H1 (cell line): ENCODE results near the gene DMAC1. TPM values are rescaled to one million over a fixed set of nuclear protein-coding genes. Genes with fewer than 3 reads are reported as not detected.

Source experiments
- CTCF ChIA-PET: fragments of 300-600 bp; sonication (Branson Sonifier 250); formaldehyde crosslinking; loops from one replicate; lab custom pipeline; 2021; ENCODE audit not compliant: partially characterized antibody; lab: Charles Lee
- POLR2A ChIA-PET: fragments of 300-600 bp; sonication (Branson Sonifier 250); formaldehyde crosslinking; loops from one replicate; lab custom pipeline; 2021; ENCODE audit warnings: inconsistent platforms; ENCODE audit not compliant: partially characterized antibody; lab: Charles Lee
- DNase-seq, 2 experiments: peaks; one replicate each; pipeline versions ENCODE4 v3.0.0 to v3.0.0-alpha.2; 2010 to 2022; ENCODE audit warnings: low spot score in 2 of 2, low read depth in 1 of 2, mixed read lengths in 1 of 2
- FAIRE-seq: peaks from 2 replicates; lab custom pipeline; 2011; peaks lifted over from hg19 to GRCh38; lab: Jason Lieb, UNC
- H2AFZ ChIP-seq: 2 replicates; pipeline ENCODE4 v1.8.1; 2012; ENCODE audit warnings: low read length, inconsistent platforms
- H2AK5ac ChIP-seq: 2 replicates; pipeline ENCODE4 v1.6.1; 2013; ENCODE audit warnings: low read depth, low read length
- H2BK120ac ChIP-seq: replicated peaks from 2 replicates; pipeline ENCODE3; 2013; ENCODE audit warnings: low read depth, low read length, inconsistent platforms
- H2BK12ac ChIP-seq: 2 replicates; pipeline ENCODE4 v1.6.1; 2013; ENCODE audit warnings: low read depth, low read length
- H2BK15ac ChIP-seq: 2 replicates; pipeline ENCODE4 v1.6.1; 2013; ENCODE audit warnings: low read length
- H2BK20ac ChIP-seq: 2 replicates; pipeline ENCODE4 v1.6.1; 2013; ENCODE audit warnings: low read length
- H2BK5ac ChIP-seq: 2 replicates; pipeline ENCODE4 v1.6.1; 2013; ENCODE audit warnings: low read depth, low read length
- H3K14ac ChIP-seq: 2 replicates; pipeline ENCODE4 v1.6.1; 2013; ENCODE audit warnings: inconsistent platforms; ENCODE audit not compliant: insufficient read length
- H3K18ac ChIP-seq: 2 replicates; pipeline ENCODE4 v1.6.1; 2013; ENCODE audit warnings: low read length; ENCODE audit errors: extremely low read depth
- H3K23ac ChIP-seq: 2 replicates; pipeline ENCODE4 v1.6.1; 2013; ENCODE audit warnings: inconsistent platforms; ENCODE audit not compliant: insufficient read length
- H3K23me2 ChIP-seq: 2 replicates; pipeline ENCODE4 v1.6.1; 2013; ENCODE audit warnings: low read depth, low read length
- H3K27ac ChIP-seq: 2 replicates; pipeline ENCODE4 v1.6.1; 2011; ENCODE audit warnings: low read depth, low read length, inconsistent platforms
- H3K27me3 ChIP-seq, 4 experiments: replicated peaks in 1 of 4; 1 replicate in 1 of 4; 2 replicates in 3 of 4; pipeline versions ENCODE4 v1.6.1 to v1.8.1; 2011 to 2013; ENCODE audit warnings: low read length in 3 of 4, mild to moderate bottlenecking in 3 of 4, inconsistent platforms in 2 of 4, mixed read lengths in 2 of 4, moderate library complexity in 1 of 4; ENCODE audit not compliant: control insufficient read depth in 3 of 4, insufficient read depth in 3 of 4; ENCODE audit errors: extremely low read depth in 1 of 4
- H3K36me3 ChIP-seq, 4 experiments: 2 replicates each; pipeline versions ENCODE4 v1.6.1 to v1.8.1; 2011 to 2013; ENCODE audit warnings: mild to moderate bottlenecking in 4 of 4, low read length in 3 of 4, moderate library complexity in 2 of 4, control low read depth in 1 of 4, inconsistent platforms in 1 of 4; ENCODE audit not compliant: insufficient read depth in 4 of 4, control insufficient read depth in 2 of 4
- H3K4ac ChIP-seq: replicated peaks from 2 replicates; pipeline ENCODE3; 2013; ENCODE audit warnings: low read length, low read depth, mixed read lengths, inconsistent platforms; ENCODE audit not compliant: insufficient read length
- H3K4me1 ChIP-seq, 4 experiments: replicated peaks in 1 of 4; 1 replicate in 1 of 4; 2 replicates in 3 of 4; pipeline versions ENCODE4 v1.6.1 to v1.8.1; 2011 to 2013; ENCODE audit warnings: low read length in 3 of 4, inconsistent platforms in 2 of 4, mixed read lengths in 1 of 4; ENCODE audit not compliant: insufficient read depth in 4 of 4, control insufficient read depth in 3 of 4
- H3K4me2 ChIP-seq, 2 experiments: 2 replicates each; pipeline versions ENCODE4 v1.6.1 to v1.8.1; 2011 to 2013; ENCODE audit warnings: low read depth in 2 of 2, low read length in 2 of 2, control low read depth in 1 of 2, inconsistent platforms in 1 of 2, mild to moderate bottlenecking in 1 of 2; ENCODE audit not compliant: insufficient read depth in 1 of 2
- H3K4me3 ChIP-seq, 4 experiments: fragments of 200-600, 300-600 bp in 1 of 4; sonication (generic), shearing (Covaris generic), sonication (Bioruptor Twin) in 1 of 4; 2 replicates each; pipeline versions ENCODE4 v1.5.1 to v1.8.1; 2011 to 2016; ENCODE audit warnings: low read length in 4 of 4, low read depth in 3 of 4, control low read depth in 2 of 4, inconsistent platforms in 2 of 4, mild to moderate bottlenecking in 2 of 4, mixed read lengths in 1 of 4, moderate library complexity in 1 of 4; ENCODE audit not compliant: insufficient read depth in 2 of 4; ENCODE audit errors: extremely low read depth in 1 of 4
- H3K56ac ChIP-seq: replicated peaks from 2 replicates; pipeline ENCODE3; 2013; ENCODE audit warnings: low read depth, mild to moderate bottlenecking, mixed read lengths, low read length, inconsistent platforms; ENCODE audit not compliant: insufficient read length
- H3K79me1 ChIP-seq: 2 replicates; pipeline ENCODE4 v1.6.1; 2013; ENCODE audit warnings: low read depth, low read length, control low read depth
- H3K79me2 ChIP-seq, 2 experiments: 2 replicates each; pipeline versions ENCODE4 v1.6.1 to v1.8.1; 2012 to 2013; ENCODE audit warnings: low read length in 2 of 2, mild to moderate bottlenecking in 2 of 2, inconsistent platforms in 1 of 2; ENCODE audit not compliant: insufficient read depth in 2 of 2, control insufficient read depth in 1 of 2
- H3K9ac ChIP-seq, 4 experiments: replicated peaks in 1 of 4; 1 replicate in 1 of 4; 2 replicates in 3 of 4; pipeline versions ENCODE4 v1.6.1 to v1.8.1; 2011 to 2013; ENCODE audit warnings: low read depth in 3 of 4, low read length in 3 of 4, control low read depth in 2 of 4, mild to moderate bottlenecking in 2 of 4, moderate library complexity in 2 of 4, inconsistent platforms in 1 of 4; ENCODE audit errors: extremely low read depth in 1 of 4
- H3K9me3 ChIP-seq, 2 experiments: 2 replicates each; pipeline versions ENCODE4 v1.6.1 to v1.8.1; 2012 to 2013; ENCODE audit warnings: mild to moderate bottlenecking in 2 of 2, moderate library complexity in 2 of 2, control low read depth in 1 of 2, inconsistent platforms in 1 of 2, low read depth in 1 of 2, low read length in 1 of 2, mixed read lengths in 1 of 2; ENCODE audit not compliant: insufficient read depth in 2 of 2
- H4K20me1 ChIP-seq, 2 experiments: replicated peaks in 1 of 2; 2 replicates each; pipeline versions ENCODE3 to v1.8.1; 2011 to 2013; ENCODE audit warnings: inconsistent platforms in 2 of 2, low read length in 2 of 2, mild to moderate bottlenecking in 1 of 2; ENCODE audit not compliant: insufficient read depth in 2 of 2, control insufficient read depth in 1 of 2
- H4K5ac ChIP-seq: 2 replicates; pipeline ENCODE4 v1.6.1; 2013; ENCODE audit warnings: low read length, low read depth, mixed read lengths, inconsistent platforms; ENCODE audit not compliant: insufficient read length
- H4K8ac ChIP-seq: 2 replicates; pipeline ENCODE4 v1.8.0; 2013; ENCODE audit warnings: mild to moderate bottlenecking, moderate library complexity, low read length, inconsistent platforms; ENCODE audit not compliant: insufficient read depth; ENCODE audit errors: extremely low read depth
- H4K91ac ChIP-seq: replicated peaks from 2 replicates; pipeline ENCODE3; 2013; ENCODE audit warnings: low read length, mixed read lengths, inconsistent platforms; ENCODE audit not compliant: insufficient read length
- ASH2L ChIP-seq: fragments of 200-600, 300-600 bp; sonication (generic); IDR thresholded peaks from one replicate; pipeline ENCODE4 v1.7.1; 2017; ENCODE audit warnings: low read length
- ATF2 ChIP-seq: IDR thresholded peaks from 2 replicates; pipeline ENCODE4 v1.6.1; 2012; ENCODE audit warnings: low read length, inconsistent platforms
- BRCA1 ChIP-seq: IDR thresholded peaks from 2 replicates; pipeline ENCODE4 v1.6.1; 2012; ENCODE audit warnings: low read depth, low read length, improper control_type of control experiment
- CBX8 ChIP-seq: fragments of 300-800, 300-1000 bp; sonication (generic); IDR thresholded peaks from 2 replicates; pipeline ENCODE4 v1.7.1; 2016; ENCODE audit warnings: low read depth, low read length, borderline replicate concordance
- CREB1 ChIP-seq: IDR thresholded peaks from 2 replicates; pipeline ENCODE4 v1.6.1; 2012; ENCODE audit warnings: inconsistent platforms
- E2F6 ChIP-seq: IDR thresholded peaks from 2 replicates; pipeline ENCODE4 v1.6.1; 2012; ENCODE audit warnings: inconsistent platforms
- HDAC6 ChIP-seq: IDR thresholded peaks from one replicate; pipeline ENCODE4 v1.7.1; 2012; ENCODE audit warnings: low read depth, mild to moderate bottlenecking, inconsistent platforms, low read length, moderate library complexity
- NANOG ChIP-seq: IDR thresholded peaks from 2 replicates; pipeline ENCODE4 v1.6.1; 2011; ENCODE audit warnings: low read length, low read depth, mild to moderate bottlenecking, inconsistent platforms; ENCODE audit not compliant: insufficient read depth, poor library complexity, severe bottlenecking
- POLR2A ChIP-seq, 2 experiments: IDR thresholded peaks; 1 replicate in 1 of 2; 2 replicates in 1 of 2; pipeline ENCODE4 v1.6.1; 2011; ENCODE audit warnings: low read depth in 2 of 2, low read length in 2 of 2, mild to moderate bottlenecking in 2 of 2; ENCODE audit errors: control extremely low read depth in 1 of 2
- RXRA ChIP-seq: IDR thresholded peaks from 2 replicates; pipeline ENCODE4 v1.6.1; 2011; ENCODE audit warnings: low read depth, mild to moderate bottlenecking, low read length, moderate library complexity; ENCODE audit not compliant: insufficient read depth
- SP1 ChIP-seq: IDR thresholded peaks from 2 replicates; pipeline ENCODE4 v1.6.1; 2011; ENCODE audit warnings: low read depth, low read length
- TAF7 ChIP-seq: optimal IDR thresholded peaks from 2 replicates; pipeline ENCODE3; 2011; ENCODE audit warnings: low read depth, mild to moderate bottlenecking, inconsistent platforms, low read length, moderate library complexity, borderline replicate concordance
- TCF12 ChIP-seq: IDR thresholded peaks from 2 replicates; pipeline ENCODE4 v1.6.1; 2011; ENCODE audit warnings: low read depth, mild to moderate bottlenecking, low read length
- TEAD4 ChIP-seq: IDR thresholded peaks from 2 replicates; pipeline ENCODE4 v1.6.1; 2012; ENCODE audit warnings: low read depth, low read length, inconsistent platforms, mixed read lengths
- WGBS, 2 experiments: shearing (Covaris generic) in 1 of 2; methylation state at CpG; one replicate each; pipeline versions ENCODE4 v1.1.6 to v1.1.7; 2013 to 2015; ENCODE audit warnings: low lambda C conversion rate in 2 of 2, mixed read lengths in 2 of 2, inconsistent platforms in 1 of 2, low coverage in 1 of 2, missing lambda C conversion rate in 1 of 2; ENCODE audit not compliant: insufficient replicate concordance in 2 of 2, insufficient coverage in 1 of 2, insufficient read length in 1 of 2; ENCODE audit errors: extremely low coverage in 1 of 2, missing lambda C conversion rate in 1 of 2; 5-methylcytosine and 5-hydroxymethylcytosine counted together
- polyA plus RNA-seq, 7 experiments: library from polyadenylated mRNA; depleted of rRNA in 3 of 7; stranded (reverse) in 5 of 7; unstranded in 2 of 7; fragments of >200 nt in 5 of 7; fragments of 200-250 nt in 2 of 7; gene quantifications; 1 replicate in 5 of 7; 2 replicates in 1 of 7; 4 replicates in 1 of 7; pipeline versions ENCODE4 v1.2.1 to v1.2.3, GENCODE V29; 2011 to 2013; ENCODE audit warnings: missing spikeins in 2 of 7, mixed read lengths in 2 of 7
- total RNA-seq: library from RNA; stranded (reverse); fragmentation: NEBNext Ultra II Directional; extraction: Animal tissue kit (Norgen Biotek cat#: 25700); gene quantifications from 2 replicates; pipeline ENCODE4 v1.2.1, GENCODE V29; 2021

The DMAC1 gene
- total and polyA plus RNA-seq, 2 of the 8 experiments (the other 6 are each of a cell fraction or from before 2014, with no cell fraction given): 30.4 to 89.4 TPM

- H4K5ac ChIP-seq: no peak overlapping the region
- H2BK5ac ChIP-seq: no peak overlapping the region
- no peak overlapping the region for H3K4me3 ChIP-seq
- no peak overlapping the region for H4K8ac ChIP-seq
- no peak overlapping the region for H2BK120ac ChIP-seq
- no peak overlapping the region for H3K4ac ChIP-seq
- no peaks in the 10 kb centered on the region for H3K27me3 ChIP-seq
- H3K9me3 ChIP-seq: no peaks in the 10 kb centered on the region
- H4K20me1 ChIP-seq: no peaks in the 10 kb centered on the region
- H2BK15ac ChIP-seq: no peak overlapping the region
- H3K4me1 ChIP-seq: 0 out of 7 replicates have a peak, but pooled peaks cover 0 to 2% (median 0%) of the 10 kb centered on the region in 4 experiments
- DNase-seq (no peak), FAIRE-seq (no peak)
- H4K91ac ChIP-seq: no peak overlapping the region
- H3K9ac ChIP-seq: no peak overlapping the region
- 79% methylated on average over 6 of the region's 6 CpGs; no CpG with 5 or more reads in 1 of the 2 experiments for WGBS, 2 experiments
- no peak overlapping the region for H2AK5ac ChIP-seq
- H3K4me2 ChIP-seq: no peak overlapping the region
- ChIA-PET CTCF (no interaction called here), POLR2A (no interaction called here)
- H2BK20ac ChIP-seq: no peak overlapping the region
- peaks cover 0 to 3% (median 1%) of the 10 kb centered on the region in 4 experiments; a peak in 2 of 8 replicates for H3K36me3 ChIP-seq
- H3K23me2 ChIP-seq: no peaks in the 10 kb centered on the region
- H2BK12ac ChIP-seq: no peak overlapping the region
- no peak overlapping the region for H3K27ac ChIP-seq
- no peak overlapping the region for H3K18ac ChIP-seq
- no peak overlapping the region for H3K56ac ChIP-seq
- H3K23ac ChIP-seq: no peak overlapping the region
- H3K14ac ChIP-seq: no peak overlapping the region
- H2AFZ ChIP-seq: no peak overlapping the region
- H3K79me2 ChIP-seq: no peaks in the 10 kb centered on the region
- no peaks in the 10 kb centered on the region for H3K79me1 ChIP-seq
- TF ChIP-seq ATF2: no peak
- TF ChIP-seq TEAD4: no peak
- TF ChIP-seq NANOG: no peak
- TF ChIP-seq SP1: no peak
- TF ChIP-seq BRCA1: no peak
- no peak for TF ChIP-seq TAF7
- no peak for TF ChIP-seq TCF12
- TF ChIP-seq ASH2L: no peak
- TF ChIP-seq POLR2A (IDR thresholded peaks at IDR 0.05; ENCODE audit: control extremely low read depth in 1 of 2, low read depth in 2 of 2, low read length in 2 of 2): no peak
- TF ChIP-seq CBX8: no peak
- no peak for TF ChIP-seq CREB1
- TF ChIP-seq E2F6: no peak
- no peak for TF ChIP-seq HDAC6
- TF ChIP-seq RXRA: no peak
These were observed 15.1 kb downstream of the DMAC1 start for GRCh38 chr9:7784472-7784871.
